Fibroblast of villous mesenchyme (primary cell): ENCODE data around the gene NUS1. TPM values are rescaled to one million over a fixed set of nuclear protein-coding genes. Genes with fewer than 3 reads are reported as not detected.
"Not testable (repeated sequence)": the region's sequence is repeated elsewhere in the genome, so short reads cannot be mapped to it uniquely, and the experiment has no call there.

Source experiments
- DNase-seq: peaks from one replicate; pipeline ENCODE4 v3.0.0-alpha.2; 2010; ENCODE audit warnings: low read depth
- H3K4me3 ChIP-seq: 2 replicates; pipeline ENCODE4 v1.5.1; 2011; ENCODE audit warnings: low read depth, mild to moderate bottlenecking, low read length
- CTCF ChIP-seq: IDR thresholded peaks from 2 replicates; pipeline ENCODE4 v1.5.1; 2012; ENCODE audit warnings: low read depth, mild to moderate bottlenecking, low read length; ENCODE audit not compliant: insufficient read depth
- total RNA-seq: library from RNA; depleted of rRNA; stranded (reverse); fragments of >200 nt; gene quantifications from 2 replicates; pipeline ENCODE4 v1.2.3, GENCODE V29; 2012

Gene NUS1
- total RNA-seq, 1 donor = 26.8 TPM

GRCh38 chr6:117681162-117681741, 6.0 kb downstream of the NUS1 start:
- no peak for DNase-seq
- no peak overlapping the region for H3K4me3 ChIP-seq

GRCh38 chr6:117684749-117685148, 9.5 kb downstream of the NUS1 start:
- DNase-seq = no peak
- H3K4me3 ChIP-seq = no peak overlapping the region
- no peak for TF ChIP-seq CTCF

More at GRCh38 chr6:117681162-117681741, 6.0 kb downstream of the NUS1 start:
- no peak for TF ChIP-seq CTCF

GRCh38 chr6:117685359-117685758, 10.1 kb downstream of the NUS1 start:
- DNase-seq = no peak
- H3K4me3 ChIP-seq = no peak overlapping the region
- no peak for TF ChIP-seq CTCF

GRCh38 chr6:117687021-117687648, 11.9 kb downstream of the NUS1 start:
- H3K4me3 ChIP-seq = no peak overlapping the region
- no peak for TF ChIP-seq CTCF
- DNase-seq = no peak

- not testable (repeated sequence) for DNase-seq, H3K4me3 ChIP-seq
These were observed 14.3 kb downstream of the NUS1 start for GRCh38 chr6:117689584-117689983.

- no peak for TF ChIP-seq CTCF
- no peak for DNase-seq
- H3K4me3 ChIP-seq = no peak overlapping the region
These were observed 31.2 kb downstream of the NUS1 start for GRCh38 chr6:117706504-117706903.

GRCh38 chr6:117706936-117707509, 31.8 kb downstream of the NUS1 start:
- DNase-seq, H3K4me3 ChIP-seq: not testable (repeated sequence)

- DNase-seq = no peak
- no peak for TF ChIP-seq CTCF
- H3K4me3 ChIP-seq = no peak overlapping the region
These were observed 36.1 kb downstream of the NUS1 start for GRCh38 chr6:117711369-117711768.
